GM12878 (cell line): Measurements from ENCODE around the gene GLB1L. TPM values are rescaled to one million over a fixed set of nuclear protein-coding genes. Genes with fewer than 3 reads are reported as not detected.

ENCODE experiments used
- ASH2L ChIP-seq: fragments of 300-600, 200-600 bp; sonication (generic); IDR thresholded peaks from 2 replicates; pipeline ENCODE4 v1.6.1; 2017; ENCODE audit warnings: low read depth, mild to moderate bottlenecking, borderline replicate concordance
- CEBPB ChIP-seq, 2 experiments: fragments of 150-350 bp in 1 of 2; IDR thresholded peaks; 2 replicates each; pipeline ENCODE4 v1.6.1; 2012 to 2014; ENCODE audit warnings: low read depth in 2 of 2, low read length in 2 of 2, borderline replicate concordance in 1 of 2, inconsistent platforms in 1 of 2
- CHD4 ChIP-seq: fragments of 200-600 bp; sonication (generic); IDR thresholded peaks from 2 replicates; pipeline ENCODE4 v1.6.1; 2016; ENCODE audit warnings: mild to moderate bottlenecking
- EP300 ChIP-seq, 2 experiments: fragments of 150-350 bp in 1 of 2; IDR thresholded peaks; 2 replicates each; pipeline ENCODE4 v1.6.1; 2011 to 2012; ENCODE audit warnings: low read depth in 2 of 2, low read length in 2 of 2, borderline replicate concordance in 1 of 2, improper control_type of control experiment in 1 of 2, inconsistent platforms in 1 of 2; ENCODE audit not compliant: control insufficient read depth in 1 of 2
- ESRRA ChIP-seq: IDR thresholded peaks from 2 replicates; pipeline ENCODE4 v1.6.1; 2012; ENCODE audit warnings: mild to moderate bottlenecking, low read length, improper control_type of control experiment
- EZH2 ChIP-seq: IDR thresholded peaks from 2 replicates; pipeline ENCODE4 v1.6.1; 2012; ENCODE audit warnings: low read depth, mild to moderate bottlenecking, control low read depth, inconsistent platforms, low read length, borderline replicate concordance; ENCODE audit not compliant: control insufficient read depth
- FOXK2 ChIP-seq: fragments of 450-650 bp; IDR thresholded peaks from 2 replicates; pipeline ENCODE4 v1.6.1; 2017; ENCODE audit warnings: mild to moderate bottlenecking, moderate library complexity
- FOXM1 ChIP-seq: IDR thresholded peaks from 2 replicates; pipeline ENCODE4 v1.6.1; 2012; ENCODE audit warnings: low read depth, mild to moderate bottlenecking, inconsistent platforms, low read length, moderate library complexity
- KAT2A ChIP-seq: conservative IDR thresholded peaks from 2 replicates; pipeline ENCODE4 v1.6.1; 2011; ENCODE audit warnings: low read depth, low read length; ENCODE audit not compliant: control insufficient read depth
- KDM1A ChIP-seq: fragments of 200-600 bp; sonication (generic); IDR thresholded peaks from 2 replicates; pipeline ENCODE4 v1.6.1; 2016; ENCODE audit warnings: borderline replicate concordance
- MTA2 ChIP-seq: fragments of 450-650 bp; IDR thresholded peaks from 2 replicates; pipeline ENCODE4 v1.6.1; 2016; ENCODE audit warnings: low read depth, mild to moderate bottlenecking, moderate library complexity
- MYC ChIP-seq: IDR thresholded peaks from 2 replicates; pipeline ENCODE4 v1.6.1; 2011; ENCODE audit warnings: mild to moderate bottlenecking, low read length, moderate library complexity, inconsistent platforms; ENCODE audit not compliant: insufficient read depth, insufficient replicate concordance, insufficient read length, severe bottlenecking
- NFXL1 ChIP-seq: fragments of 450-650 bp; IDR thresholded peaks from 2 replicates; pipeline ENCODE4 v1.6.1; 2017; ENCODE audit warnings: antibody characterized with exemption, mild to moderate bottlenecking, borderline replicate concordance
- POLR2AphosphoS5 ChIP-seq: IDR thresholded peaks from 2 replicates; pipeline ENCODE4 v1.6.1; 2011; ENCODE audit warnings: mild to moderate bottlenecking, low read length, inconsistent platforms
- RUNX3 ChIP-seq: IDR thresholded peaks from 2 replicates; pipeline ENCODE4 v1.6.1; 2012; ENCODE audit warnings: low read length, inconsistent platforms
- SPI1 ChIP-seq: IDR thresholded peaks from 2 replicates; pipeline ENCODE4 v1.6.1; 2011; ENCODE audit warnings: low read depth, mild to moderate bottlenecking, low read length, moderate library complexity, borderline replicate concordance; ENCODE audit not compliant: insufficient read depth
- STAT1 ChIP-seq: fragments of 450-650 bp; conservative IDR thresholded peaks from 2 replicates; pipeline ENCODE4 v1.6.1; 2014; ENCODE audit warnings: antibody characterized with exemption, mild to moderate bottlenecking
- STAT3 ChIP-seq: IDR thresholded peaks from 2 replicates; pipeline ENCODE4 v1.6.1; 2011; ENCODE audit warnings: low read depth, low read length, improper control_type of control experiment
- TCF12 ChIP-seq: IDR thresholded peaks from 2 replicates; pipeline ENCODE4 v1.6.1; 2011; ENCODE audit warnings: low read depth, mild to moderate bottlenecking, low read length
- ZBTB40 ChIP-seq: fragments of 450-650 bp; IDR thresholded peaks from 2 replicates; pipeline ENCODE4 v1.6.1; 2016; ENCODE audit warnings: mild to moderate bottlenecking, moderate library complexity, borderline replicate concordance
- ZNF207 ChIP-seq: fragments of 450-650 bp; IDR thresholded peaks from 2 replicates; pipeline ENCODE4 v1.6.1; 2014; ENCODE audit warnings: antibody characterized with exemption, mild to moderate bottlenecking, borderline replicate concordance
- ZNF24 ChIP-seq: fragments of 450-650 bp; IDR thresholded peaks from 2 replicates; pipeline ENCODE4 v1.6.1; 2017; ENCODE audit warnings: antibody characterized with exemption, mild to moderate bottlenecking
- ZNF274 ChIP-seq: IDR thresholded peaks from one replicate; pipeline ENCODE4 v1.8.0; 2011; ENCODE audit not compliant: insufficient read length, insufficient read depth
- ZNF622 ChIP-seq: fragments of 450-650 bp; IDR thresholded peaks from 2 replicates; pipeline ENCODE4 v1.6.1; 2017; ENCODE audit warnings: mild to moderate bottlenecking, inconsistent platforms
- polyA plus RNA-seq, 11 experiments: library from polyadenylated mRNA; depleted of rRNA in 4 of 11; unstranded in 6 of 11; stranded (reverse) in 5 of 11; fragments of >200 nt; fragmentation: Nextera tagmentation in 4 of 11; fragmentation: Illumina TruSeq in 1 of 11; extraction: Ambion mirVana in 4 of 11; extraction: Trizol in 1 of 11; gene quantifications; 1 replicate in 1 of 11; 2 replicates in 10 of 11; pipeline versions ENCODE4 v1.2.1 to v1.2.3, GENCODE V29; 2011 to 2016; ENCODE audit warnings: inconsistent platforms in 2 of 11, missing spikeins in 2 of 11, low read depth in 1 of 11
- total RNA-seq, 4 experiments: library from RNA; depleted of rRNA in 3 of 4; stranded (reverse); fragments of >200 nt in 3 of 4; fragmentation: Illumina TruSeq in 1 of 4; extraction: Trizol in 1 of 4; gene quantifications; 2 replicates each; pipeline versions ENCODE4 v1.2.1 to v1.2.3, GENCODE V29; 2013 to 2021
- TF ChIP-seq, protein P1 (sequence below), 3 experiments: IDR thresholded peaks in 2 of 3; conservative IDR thresholded peaks in 1 of 3; 2 replicates each; pipeline ENCODE4 v1.5.1; 2011; ENCODE audit warnings: low read depth in 3 of 3, low read length in 3 of 3, mild to moderate bottlenecking in 3 of 3, control low read depth in 2 of 3, moderate library complexity in 2 of 3, inconsistent platforms in 1 of 3, mixed read lengths in 1 of 3; ENCODE audit not compliant: control insufficient read depth in 2 of 3, insufficient read depth in 1 of 3; ENCODE audit errors: extremely low read depth in 1 of 3

The GLB1L gene
- total and polyA plus RNA-seq, 10 of the 15 experiments (the other 5 are each of a cell fraction or from before 2014, with no cell fraction given), result 0.29 to 4.6 (median 2.7) TPM

DNA sequence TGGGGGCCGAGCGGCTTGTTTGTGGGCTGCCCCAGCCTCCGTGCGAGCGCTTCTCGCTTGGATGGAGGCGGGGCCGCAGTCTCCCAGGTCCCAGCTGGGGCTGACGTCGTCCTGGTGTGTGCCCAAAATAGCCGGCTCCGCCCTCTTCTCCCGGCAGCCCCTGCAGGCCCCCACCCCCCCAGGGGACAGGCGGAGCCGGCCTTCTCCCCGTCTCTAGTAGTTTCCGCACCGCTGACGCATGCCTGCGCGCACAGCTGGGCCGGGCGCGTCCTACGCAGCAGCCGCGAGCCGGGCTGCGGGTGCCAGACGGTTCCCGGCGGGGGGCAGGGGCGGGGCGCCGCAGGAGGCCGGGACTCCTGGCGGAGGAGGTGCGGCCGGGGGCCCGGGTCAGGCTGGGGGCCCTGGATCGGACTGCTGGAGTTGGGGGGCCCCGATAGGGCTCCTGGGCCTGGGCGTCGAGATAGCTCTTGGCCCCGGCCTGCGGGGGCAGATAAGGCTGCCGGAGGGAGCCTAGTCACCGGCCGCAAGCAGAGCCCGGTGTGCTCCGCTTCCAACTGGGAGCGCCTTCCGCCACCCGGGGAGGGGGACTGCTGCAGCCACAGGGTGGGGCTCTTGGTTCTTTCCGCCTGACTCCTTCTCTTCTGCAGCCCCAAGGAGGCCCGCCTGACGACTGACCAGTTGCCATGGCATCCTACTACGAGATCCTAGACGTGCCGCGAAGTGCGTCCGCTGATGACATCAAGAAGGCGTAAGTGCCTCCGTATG is 34.1 kb upstream of the GLB1L start, which contains the start of gene DNAJB2 (continued):
- TF ChIP-seq, protein P1, sequence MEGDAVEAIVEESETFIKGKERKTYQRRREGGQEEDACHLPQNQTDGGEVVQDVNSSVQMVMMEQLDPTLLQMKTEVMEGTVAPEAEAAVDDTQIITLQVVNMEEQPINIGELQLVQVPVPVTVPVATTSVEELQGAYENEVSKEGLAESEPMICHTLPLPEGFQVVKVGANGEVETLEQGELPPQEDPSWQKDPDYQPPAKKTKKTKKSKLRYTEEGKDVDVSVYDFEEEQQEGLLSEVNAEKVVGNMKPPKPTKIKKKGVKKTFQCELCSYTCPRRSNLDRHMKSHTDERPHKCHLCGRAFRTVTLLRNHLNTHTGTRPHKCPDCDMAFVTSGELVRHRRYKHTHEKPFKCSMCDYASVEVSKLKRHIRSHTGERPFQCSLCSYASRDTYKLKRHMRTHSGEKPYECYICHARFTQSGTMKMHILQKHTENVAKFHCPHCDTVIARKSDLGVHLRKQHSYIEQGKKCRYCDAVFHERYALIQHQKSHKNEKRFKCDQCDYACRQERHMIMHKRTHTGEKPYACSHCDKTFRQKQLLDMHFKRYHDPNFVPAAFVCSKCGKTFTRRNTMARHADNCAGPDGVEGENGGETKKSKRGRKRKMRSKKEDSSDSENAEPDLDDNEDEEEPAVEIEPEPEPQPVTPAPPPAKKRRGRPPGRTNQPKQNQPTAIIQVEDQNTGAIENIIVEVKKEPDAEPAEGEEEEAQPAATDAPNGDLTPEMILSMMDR (IDR thresholded peaks at IDR 0.05 in 2 of 3, conservative IDR thresholded peaks at IDR 0.05 in 1 of 3; ENCODE audit: control insufficient read depth in 2 of 3, extremely low read depth in 1 of 3, insufficient read depth in 1 of 3, low read depth in 3 of 3, low read length in 3 of 3), result no peak; a peak in 2 of 6 replicates
- no peak for TF ChIP-seq SPI1
- no peak for TF ChIP-seq EZH2
- TF ChIP-seq MTA2, result no peak
- TF ChIP-seq MYC, result no peak
- TF ChIP-seq KAT2A, result no peak
- TF ChIP-seq ZNF622, result no peak
- TF ChIP-seq EP300 (IDR thresholded peaks at IDR 0.05; ENCODE audit: borderline replicate concordance in 1 of 2, control insufficient read depth in 1 of 2, low read depth in 2 of 2, low read length in 2 of 2), result peak; percentile 72 to 83; a peak in 3 of 4 replicates
- no peak for TF ChIP-seq STAT3
- peak; percentile 83; the same call in 1 of the 2 replicates for TF ChIP-seq TCF12
- TF ChIP-seq ZNF24, result no peak
- 0 out of 2 replicates have a peak, but pooled peaks have one; percentile 49 for TF ChIP-seq ESRRA
- TF ChIP-seq STAT1, result no peak
- TF ChIP-seq POLR2AphosphoS5, result peak; percentile 74; the same call in 1 of the 2 replicates
- 0 out of 2 replicates have a peak, but pooled peaks have one; percentile 1 for TF ChIP-seq FOXK2
- no peak for TF ChIP-seq ZNF274
- no peak; the same call in 1 of the 2 replicates for TF ChIP-seq ZNF207
- peak; percentile 47; the same call in 1 of the 2 replicates for TF ChIP-seq NFXL1
- TF ChIP-seq CHD4, result no peak
- TF ChIP-seq KDM1A, result no peak
- TF ChIP-seq ZBTB40, result no peak
- TF ChIP-seq FOXM1, result no peak; the same call in 1 of the 2 replicates
- peak; percentile 50; the same call in 1 of the 2 replicates for TF ChIP-seq RUNX3
- no peak for TF ChIP-seq ASH2L
- TF ChIP-seq CEBPB (IDR thresholded peaks at IDR 0.05; ENCODE audit: borderline replicate concordance in 1 of 2, low read depth in 2 of 2, low read length in 2 of 2), result no peak
